ENCODE measurements around the gene OCIAD2.
"Not testable (repeated sequence)": the region's sequence is repeated elsewhere in the genome, so short reads cannot be mapped to it uniquely, and the experiment has no call there.

The OCIAD2 gene

DNA sequence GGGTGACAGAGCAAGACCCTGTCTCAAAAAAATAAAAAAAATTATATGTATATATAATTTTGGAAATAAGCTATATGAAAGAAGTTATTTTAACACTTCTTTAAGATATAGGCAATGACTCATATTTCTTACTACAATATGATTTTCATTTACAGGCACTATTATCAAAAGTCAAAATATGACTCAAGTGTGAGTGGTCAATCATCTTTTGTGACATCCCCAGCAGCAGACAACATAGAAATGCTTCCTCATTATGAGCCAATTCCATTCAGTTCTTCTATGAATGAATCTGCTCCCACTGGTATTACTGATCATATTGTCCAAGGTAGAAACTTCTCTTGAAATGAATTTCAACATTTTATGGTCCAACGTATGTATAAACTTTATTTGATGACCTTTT lies 54.9 kb downstream of the OCIAD2 start:
- no peak for DNase-seq

DNA sequence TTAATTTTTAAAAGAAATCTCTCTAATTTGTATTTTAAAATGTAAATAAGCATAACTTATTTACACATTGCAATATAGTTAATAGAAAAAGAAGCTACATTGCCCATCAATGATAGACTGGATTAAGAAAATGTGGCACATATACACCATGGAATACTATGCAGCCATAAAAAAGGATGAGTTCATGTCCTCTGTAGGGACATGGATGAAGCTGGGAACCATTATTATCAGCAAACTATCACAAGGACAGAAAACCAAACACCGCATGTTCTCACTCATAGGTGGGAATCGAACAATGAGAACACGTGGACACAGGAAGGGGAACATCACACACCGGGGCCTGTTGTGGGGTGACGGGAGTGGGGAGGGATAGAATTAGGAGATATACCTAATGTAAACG lies 57.8 kb downstream of the OCIAD2 start:
- DNase-seq: not testable (repeated sequence)

DNA sequence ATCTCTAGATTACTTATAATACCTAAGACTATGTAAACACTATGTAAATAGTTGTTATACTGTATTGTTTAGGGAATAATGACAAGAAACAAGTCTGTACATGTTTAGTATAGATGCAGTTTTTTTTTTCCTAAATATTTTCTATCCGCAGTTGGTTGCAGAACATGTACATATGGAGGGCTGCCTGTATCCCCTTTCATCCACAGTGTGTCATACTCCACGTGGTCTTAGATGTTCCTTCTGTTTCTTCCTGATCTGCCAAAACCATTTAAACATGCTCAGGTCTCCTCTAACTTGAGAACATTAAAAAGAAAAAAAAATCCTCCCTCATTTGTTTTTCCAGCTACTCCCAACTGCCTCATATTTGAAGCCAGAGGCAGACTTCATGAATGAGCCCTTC lies 61.7 kb downstream of the OCIAD2 start:
- DNase-seq: no peak

DNA sequence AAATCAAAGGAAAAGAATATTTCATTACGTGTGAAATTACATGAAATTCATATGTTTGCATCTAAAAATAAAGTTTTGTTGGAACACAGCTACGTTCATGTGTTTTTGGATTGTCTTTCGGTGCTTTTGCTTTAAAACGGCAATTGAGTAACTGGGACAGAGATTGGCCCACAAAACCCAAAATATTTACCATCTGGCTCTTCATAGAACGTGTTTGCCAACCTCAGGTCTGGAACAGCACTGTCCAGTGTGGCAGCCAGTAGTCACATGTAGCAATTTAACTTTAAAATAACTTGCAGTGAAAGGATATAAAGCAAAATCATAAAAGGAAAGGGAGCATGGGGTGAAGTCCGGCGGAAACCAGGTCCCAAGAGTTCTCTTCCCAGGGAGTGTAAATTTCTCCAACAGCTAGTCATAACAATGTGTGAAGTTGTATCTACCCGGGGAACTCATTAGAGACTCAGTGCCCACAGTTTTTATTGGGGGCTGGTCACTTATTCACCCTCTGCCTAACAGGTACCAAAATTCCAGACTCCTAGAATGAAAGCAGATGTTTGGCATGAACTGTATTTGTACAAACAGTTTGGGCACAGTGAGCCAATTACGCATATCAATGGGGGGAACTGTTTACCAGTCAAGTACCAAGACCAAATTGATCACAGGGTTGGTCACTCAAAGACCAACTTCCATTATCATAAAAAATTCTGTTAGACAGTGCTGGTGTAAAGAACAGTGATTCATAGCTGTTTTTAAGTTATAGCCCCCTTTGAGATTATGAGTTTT lies 65.3 kb downstream of the OCIAD2 start:
- no peak for DNase-seq

DNA sequence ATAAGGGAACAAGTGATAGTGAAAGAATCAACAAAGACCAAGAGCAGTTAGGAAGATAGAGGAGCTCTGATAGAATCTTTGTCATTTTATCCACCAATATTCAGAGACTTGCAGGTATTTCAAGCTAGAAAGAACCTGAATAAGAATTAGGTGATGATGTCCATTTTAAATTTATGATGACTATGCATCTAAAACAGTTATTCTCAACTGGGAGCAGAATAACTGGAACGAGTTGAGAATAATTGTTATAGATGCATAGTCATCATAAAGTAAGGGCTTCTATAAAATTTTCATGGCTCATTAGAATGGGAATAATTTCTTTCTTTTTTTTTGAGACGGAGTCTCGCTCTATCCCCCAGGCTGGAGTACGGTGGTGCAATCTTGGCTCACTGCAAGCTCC lies 69.9 kb downstream of the OCIAD2 start:
- DNase-seq: no peak
